GM12892 (cell line): ENCODE measurements around the gene ASB6.

ENCODE experiments used
- POLR2A ChIP-seq: IDR thresholded peaks from 2 replicates; pipeline ENCODE4 v1.6.1; 2011; ENCODE audit warnings: low read depth, low read length, control low read depth
- POLR2AphosphoS5 ChIP-seq: IDR thresholded peaks from 2 replicates; pipeline ENCODE4 v1.6.1; 2011; ENCODE audit warnings: low read depth, low read length, control low read depth

- TF ChIP-seq POLR2A (no peak), POLR2AphosphoS5 (no peak)
These were observed 36.9 kb upstream of the ASB6 start for GRCh38 chr9:129678844-129679243.
